ENCODE measurements around the gene L1TD1.
"Not testable (repeated sequence)": the region's sequence is repeated elsewhere in the genome, so short reads cannot be mapped to it uniquely, and the experiment has no call there.

Gene L1TD1

DNA sequence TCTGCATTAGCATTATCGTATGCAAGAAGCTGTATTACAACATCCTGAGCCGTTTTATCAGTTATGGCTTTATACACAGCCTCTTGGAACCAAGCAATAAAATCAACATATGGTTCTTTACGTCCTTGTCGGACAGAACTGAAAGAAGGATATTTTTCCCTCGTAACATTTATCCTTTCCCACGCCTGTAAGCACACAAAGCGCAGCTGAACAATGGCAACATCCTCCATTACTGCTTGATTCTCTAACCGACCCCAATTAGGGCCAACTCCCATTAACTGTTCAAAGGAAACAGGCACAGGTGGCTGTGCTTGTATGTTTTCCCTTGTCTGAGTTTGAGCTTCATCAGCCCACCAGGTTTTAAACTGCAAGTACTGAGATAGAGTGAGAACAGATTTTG, 12.5 kb upstream of the L1TD1 start:
- H3K9me3 ChIP-seq (ENCODE audit: control insufficient read depth, low read length); H3K9ac ChIP-seq (ENCODE audit: low read length); H3K27me3 ChIP-seq (ENCODE audit: control insufficient read depth, insufficient read depth, low read length); H3K4me1 ChIP-seq (ENCODE audit: control insufficient read depth, insufficient read depth, low read length); H3K4me3 ChIP-seq (ENCODE audit: low read length); H3K36me3 ChIP-seq (ENCODE audit: control insufficient read depth, insufficient read depth, low read length): not testable (repeated sequence)

DNA sequence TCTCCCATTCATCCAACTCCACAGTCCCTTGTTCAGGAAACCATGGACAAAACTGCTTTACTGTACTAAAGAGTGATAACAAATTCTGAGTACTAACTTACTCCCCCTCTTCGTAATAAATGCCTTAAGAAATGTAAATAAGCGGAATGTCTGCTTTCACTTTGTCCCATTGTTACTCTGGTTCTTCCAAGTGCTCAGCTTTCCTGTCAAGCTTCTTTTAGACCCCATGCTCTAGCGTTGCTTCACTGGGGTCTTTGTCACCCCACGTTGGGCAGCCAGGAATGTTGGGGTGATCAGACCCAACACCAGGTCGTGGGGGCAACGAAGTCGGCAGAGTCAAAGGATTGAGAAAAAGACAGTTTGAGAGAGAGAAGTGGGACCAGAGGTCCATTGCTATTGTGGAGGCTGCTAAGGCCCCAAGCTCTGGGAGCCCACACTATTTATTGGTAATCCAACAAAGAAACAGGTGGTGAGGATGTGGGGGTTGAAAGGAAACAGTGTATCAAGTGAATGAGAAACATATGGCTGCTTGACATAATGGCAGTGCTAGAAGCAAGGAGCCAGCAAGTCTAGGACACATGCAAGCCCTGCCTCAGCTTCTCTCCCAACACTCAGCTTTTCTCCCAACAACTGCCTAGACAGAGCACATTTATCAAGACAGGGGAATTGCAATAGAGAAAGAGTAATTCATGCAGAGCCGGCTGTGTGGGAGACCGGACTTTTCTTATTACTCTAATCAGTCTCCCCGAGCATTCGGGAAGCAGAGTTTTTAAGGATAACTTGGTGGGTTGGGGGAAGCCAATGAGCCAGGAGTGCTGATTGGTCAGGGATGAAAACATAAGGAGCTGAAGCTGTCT, 11.3 kb upstream of the L1TD1 start:
- not testable (repeated sequence) for H3K9me3 ChIP-seq (ENCODE audit: control insufficient read depth, low read length); H3K36me3 ChIP-seq (ENCODE audit: control insufficient read depth, insufficient read depth, low read length); H3K9ac ChIP-seq (ENCODE audit: low read length); H3K4me1 ChIP-seq (ENCODE audit: control insufficient read depth, insufficient read depth, low read length); H3K27me3 ChIP-seq (ENCODE audit: control insufficient read depth, insufficient read depth, low read length); H3K4me3 ChIP-seq (ENCODE audit: low read length)

DNA sequence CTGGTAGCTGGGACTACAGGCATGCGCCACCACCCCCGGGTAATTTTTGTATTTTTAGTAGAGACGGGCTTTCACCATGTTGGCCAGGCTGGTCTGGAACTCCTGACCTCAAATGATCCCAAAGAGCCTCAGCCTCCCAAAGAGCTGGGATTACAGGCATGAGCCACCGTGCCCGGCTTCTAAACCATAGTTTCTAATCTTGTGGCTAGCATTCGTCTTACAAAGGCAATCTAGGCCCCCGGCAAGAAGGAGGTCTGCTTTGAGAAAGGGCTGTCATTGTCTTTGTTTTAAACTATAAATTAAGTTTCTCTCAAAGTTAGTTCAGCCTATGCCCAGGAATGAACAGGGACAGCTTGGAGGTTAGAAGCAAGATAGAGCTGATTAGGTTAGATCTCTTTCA, 10.3 kb upstream of the L1TD1 start:
- no peak overlapping the region for H3K4me3 ChIP-seq (ENCODE audit: low read length)
- H3K36me3 ChIP-seq (ENCODE audit: control insufficient read depth, insufficient read depth, low read length): no peaks in the 10 kb centered on the region
- H3K4me1 ChIP-seq (ENCODE audit: control insufficient read depth, insufficient read depth, low read length): peaks cover 7% of the 10 kb centered on the region

DNA sequence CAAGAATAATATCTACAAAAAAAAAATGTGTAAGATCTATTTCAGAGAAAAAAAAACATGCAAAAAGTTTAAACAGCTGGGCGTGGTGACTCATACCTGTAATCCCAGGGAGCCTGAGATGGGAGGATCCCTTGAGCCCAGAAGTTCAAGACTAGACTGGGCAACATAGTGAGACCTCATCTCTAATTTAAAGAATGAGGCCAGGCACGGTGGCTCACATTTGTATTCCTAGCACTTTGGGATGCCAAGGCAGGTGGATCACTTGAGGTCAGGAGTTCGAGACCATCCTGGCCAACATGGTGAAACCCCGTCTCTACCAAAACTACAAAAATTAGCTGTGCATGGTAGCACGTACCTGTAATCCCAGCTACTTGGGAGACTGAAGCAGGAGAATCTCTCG, 9.4 kb upstream of the L1TD1 start:
- H3K9me3 ChIP-seq (ENCODE audit: control insufficient read depth, low read length); H3K27me3 ChIP-seq (ENCODE audit: control insufficient read depth, insufficient read depth, low read length); H3K4me3 ChIP-seq (ENCODE audit: low read length); H3K9ac ChIP-seq (ENCODE audit: low read length); H3K36me3 ChIP-seq (ENCODE audit: control insufficient read depth, insufficient read depth, low read length); H3K4me1 ChIP-seq (ENCODE audit: control insufficient read depth, insufficient read depth, low read length): not testable (repeated sequence)

More for the DNA sequence above, 10.3 kb upstream of the L1TD1 start:
- no peak overlapping the region for H3K9ac ChIP-seq (ENCODE audit: low read length)
- H3K27me3 ChIP-seq (ENCODE audit: control insufficient read depth, insufficient read depth, low read length): no peaks in the 10 kb centered on the region
- H3K9me3 ChIP-seq (ENCODE audit: control insufficient read depth, low read length): no peaks in the 10 kb centered on the region

DNA sequence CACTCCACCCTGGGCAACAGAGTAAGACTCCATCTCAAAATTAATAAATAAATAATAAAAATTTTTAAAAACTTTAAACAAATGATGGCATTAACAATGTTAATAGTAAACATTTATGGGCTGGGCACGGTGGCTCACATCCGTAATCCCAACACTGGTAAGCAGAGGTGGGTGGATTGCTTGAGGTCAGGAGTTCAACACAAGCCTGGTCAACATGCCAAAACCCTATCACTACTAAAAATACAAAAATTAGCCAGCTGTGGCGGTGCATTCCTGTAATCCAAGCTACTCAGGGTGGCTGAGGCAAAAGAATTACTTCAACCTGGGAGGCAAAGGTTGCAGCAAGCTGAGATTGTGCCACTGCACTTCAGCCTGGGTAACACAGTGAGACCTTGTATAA, 9.0 kb upstream of the L1TD1 start:
- no peaks in the 10 kb centered on the region for H3K9me3 ChIP-seq (ENCODE audit: control insufficient read depth, low read length)
- H3K9ac ChIP-seq (ENCODE audit: low read length): no peak overlapping the region
- no peaks in the 10 kb centered on the region for H3K27me3 ChIP-seq (ENCODE audit: control insufficient read depth, insufficient read depth, low read length)
- no peak overlapping the region for H3K4me3 ChIP-seq (ENCODE audit: low read length)
- no peaks in the 10 kb centered on the region for H3K36me3 ChIP-seq (ENCODE audit: control insufficient read depth, insufficient read depth, low read length)
- no peaks in the 10 kb centered on the region for H3K4me1 ChIP-seq (ENCODE audit: control insufficient read depth, insufficient read depth, low read length)

DNA sequence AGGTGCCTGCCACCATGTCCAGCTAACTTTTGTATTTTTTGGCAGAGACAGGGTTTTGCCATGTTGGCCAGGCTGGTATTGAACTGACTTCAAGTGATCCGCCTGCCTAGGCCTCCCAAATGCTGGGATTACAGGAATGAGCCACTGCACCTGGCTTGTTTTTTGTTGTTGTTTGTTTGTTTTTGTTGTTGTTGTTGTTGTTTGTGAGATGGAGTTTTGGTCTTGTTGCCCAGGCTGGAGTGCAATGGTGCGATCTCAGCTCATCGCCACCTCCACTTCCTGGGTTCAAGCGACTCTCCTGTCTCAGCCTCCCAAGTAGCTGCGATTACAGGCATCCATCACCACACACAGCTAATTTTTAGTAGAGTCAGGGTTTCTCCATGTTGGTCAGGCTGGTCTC, 7.1 kb upstream of the L1TD1 start:
- Histone ChIP-seq H3K4me1 (ENCODE audit: control insufficient read depth, insufficient read depth, low read length) (no peaks in the 10 kb centered on the region), H3K4me3 (ENCODE audit: low read length) (no peak overlapping the region), H3K27me3 (ENCODE audit: control insufficient read depth, insufficient read depth, low read length) (no peaks in the 10 kb centered on the region), H3K9me3 (ENCODE audit: control insufficient read depth, low read length) (no peaks in the 10 kb centered on the region), H3K36me3 (ENCODE audit: control insufficient read depth, insufficient read depth, low read length) (no peaks in the 10 kb centered on the region), H3K9ac (ENCODE audit: low read length) (no peak overlapping the region)

DNA sequence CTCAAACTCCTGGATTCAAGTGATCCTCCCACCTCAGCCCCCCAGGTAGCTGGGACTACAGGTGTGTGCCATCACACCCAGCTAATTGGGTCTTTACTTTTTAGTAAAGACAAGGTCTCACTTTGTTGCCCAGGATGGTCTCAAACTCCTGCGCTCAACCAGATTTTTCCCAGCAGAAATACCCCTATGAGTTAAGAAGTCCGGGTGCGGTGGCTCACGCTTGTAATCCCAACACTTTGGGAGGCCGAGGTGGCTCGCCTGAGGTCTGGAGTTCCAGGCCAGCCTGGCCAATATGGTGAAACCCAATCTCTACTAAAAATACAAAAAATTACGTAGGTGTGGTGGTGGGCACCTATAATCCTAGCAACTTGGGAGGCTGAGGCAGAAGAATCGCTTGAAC, 6.5 kb upstream of the L1TD1 start:
- H3K9me3 ChIP-seq (ENCODE audit: control insufficient read depth, low read length): no peaks in the 10 kb centered on the region
- no peaks in the 10 kb centered on the region for H3K27me3 ChIP-seq (ENCODE audit: control insufficient read depth, insufficient read depth, low read length)
- no peaks in the 10 kb centered on the region for H3K4me1 ChIP-seq (ENCODE audit: control insufficient read depth, insufficient read depth, low read length)
- no peaks in the 10 kb centered on the region for H3K36me3 ChIP-seq (ENCODE audit: control insufficient read depth, insufficient read depth, low read length)
- H3K9ac ChIP-seq (ENCODE audit: low read length): no peak overlapping the region
- no peak overlapping the region for H3K4me3 ChIP-seq (ENCODE audit: low read length)

DNA sequence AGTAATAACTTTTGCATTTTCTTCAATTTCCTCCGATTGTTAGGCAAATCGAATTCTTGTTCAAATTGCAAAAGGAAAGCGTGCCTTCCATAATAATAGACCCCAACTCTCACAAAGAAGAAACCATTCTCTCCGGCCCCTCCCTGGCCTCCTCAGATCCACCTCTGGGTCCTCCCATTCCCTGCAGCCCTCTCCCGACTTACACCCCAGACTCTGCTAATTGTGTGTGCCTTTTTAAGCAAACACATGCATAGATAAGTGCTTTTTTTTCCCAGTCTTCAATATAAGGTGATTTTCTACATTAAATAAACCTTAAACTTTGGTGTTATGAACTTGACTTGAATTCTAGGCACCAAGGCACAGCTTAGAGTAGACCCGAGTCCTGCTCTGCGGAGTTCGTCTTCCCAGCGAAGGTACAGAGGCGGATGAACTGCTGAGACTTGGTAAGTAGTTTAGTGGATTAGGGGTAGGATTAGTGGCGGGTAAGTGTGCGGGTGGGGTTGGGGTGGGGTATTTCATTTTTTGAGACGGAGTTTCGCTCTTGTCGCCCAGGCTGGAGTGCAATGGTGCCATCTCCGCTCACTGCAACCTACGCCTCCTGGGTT, 1.5 kb downstream of the L1TD1 start:
- H3K9ac ChIP-seq (ENCODE audit: low read length): no peak overlapping the region

DNA sequence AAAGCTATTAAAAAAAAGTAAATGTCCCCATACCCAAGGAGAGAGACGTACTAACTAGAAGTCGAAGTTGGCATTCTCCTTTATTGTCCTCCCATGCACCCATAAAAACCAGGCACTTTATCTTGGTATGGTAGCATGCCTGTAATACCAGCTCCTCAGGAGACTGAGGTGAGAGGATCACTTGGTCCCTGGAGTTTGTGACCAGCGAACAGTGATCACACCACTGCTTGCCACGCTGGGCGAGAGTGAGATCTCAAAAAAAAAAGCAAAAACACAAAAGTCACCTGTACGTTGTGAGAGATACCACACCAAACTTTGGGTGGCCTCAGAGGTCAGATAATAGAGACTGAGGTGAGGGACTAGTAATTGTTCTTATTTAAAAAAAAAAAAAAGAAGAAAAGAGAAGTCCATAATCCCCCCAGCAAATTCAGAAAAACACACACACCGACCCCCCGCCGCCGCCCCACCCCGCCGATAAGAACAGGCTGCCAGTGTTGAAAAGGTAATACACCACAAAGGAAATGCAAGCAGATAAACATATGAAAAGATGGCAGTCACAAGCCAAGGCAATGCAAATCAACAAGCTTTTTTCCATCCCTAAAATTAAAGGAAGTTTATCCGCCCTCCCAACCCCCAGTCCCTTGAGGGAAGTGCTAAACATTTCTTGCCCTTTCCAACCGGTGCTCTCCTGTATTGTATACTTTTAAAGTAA, 3.6 kb downstream of the L1TD1 start:
- Histone ChIP-seq H3K4me1 (ENCODE audit: control insufficient read depth, insufficient read depth, low read length) (no peaks in the 10 kb centered on the region), H3K27me3 (ENCODE audit: control insufficient read depth, insufficient read depth, low read length) (peaks cover 15% of the 10 kb centered on the region), H3K9ac (ENCODE audit: low read length) (no peak overlapping the region), H3K36me3 (ENCODE audit: control insufficient read depth, insufficient read depth, low read length) (no peaks in the 10 kb centered on the region), H3K9me3 (ENCODE audit: control insufficient read depth, low read length) (no peaks in the 10 kb centered on the region), H3K4me3 (ENCODE audit: low read length) (no peak overlapping the region)

More for the DNA sequence above, 1.5 kb downstream of the L1TD1 start:
- Histone ChIP-seq H3K27me3 (ENCODE audit: control insufficient read depth, insufficient read depth, low read length) (peaks cover 15% of the 10 kb centered on the region), H3K4me1 (ENCODE audit: control insufficient read depth, insufficient read depth, low read length) (no peaks in the 10 kb centered on the region), H3K36me3 (ENCODE audit: control insufficient read depth, insufficient read depth, low read length) (no peaks in the 10 kb centered on the region), H3K4me3 (ENCODE audit: low read length) (no peak overlapping the region), H3K9me3 (ENCODE audit: control insufficient read depth, low read length) (no peaks in the 10 kb centered on the region)

DNA sequence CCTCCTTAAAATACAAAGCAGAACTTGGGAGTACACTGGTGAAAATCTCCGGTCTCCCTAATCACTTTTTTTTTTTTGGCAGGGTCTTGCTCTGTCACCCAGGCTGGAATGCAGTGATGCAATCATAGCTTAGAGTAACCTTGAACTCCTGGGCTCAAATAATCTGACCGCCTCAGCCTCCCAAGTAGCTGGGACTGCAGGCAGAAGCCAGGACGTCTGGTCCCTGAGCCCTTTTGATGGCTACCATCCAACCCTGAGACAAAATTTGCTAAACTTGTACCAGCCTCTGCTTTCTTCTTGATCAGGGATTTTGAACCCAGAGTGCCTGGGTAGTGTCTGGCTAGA, 4.1 kb downstream of the L1TD1 start:
- H3K9me3 ChIP-seq (ENCODE audit: control insufficient read depth, low read length): no peaks in the 10 kb centered on the region
- no peak overlapping the region for H3K9ac ChIP-seq (ENCODE audit: low read length)
- no peaks in the 10 kb centered on the region for H3K4me1 ChIP-seq (ENCODE audit: control insufficient read depth, insufficient read depth, low read length)
- no peaks in the 10 kb centered on the region for H3K36me3 ChIP-seq (ENCODE audit: control insufficient read depth, insufficient read depth, low read length)
- peaks cover 15% of the 10 kb centered on the region for H3K27me3 ChIP-seq (ENCODE audit: control insufficient read depth, insufficient read depth, low read length)
- H3K4me3 ChIP-seq (ENCODE audit: low read length): no peak overlapping the region

DNA sequence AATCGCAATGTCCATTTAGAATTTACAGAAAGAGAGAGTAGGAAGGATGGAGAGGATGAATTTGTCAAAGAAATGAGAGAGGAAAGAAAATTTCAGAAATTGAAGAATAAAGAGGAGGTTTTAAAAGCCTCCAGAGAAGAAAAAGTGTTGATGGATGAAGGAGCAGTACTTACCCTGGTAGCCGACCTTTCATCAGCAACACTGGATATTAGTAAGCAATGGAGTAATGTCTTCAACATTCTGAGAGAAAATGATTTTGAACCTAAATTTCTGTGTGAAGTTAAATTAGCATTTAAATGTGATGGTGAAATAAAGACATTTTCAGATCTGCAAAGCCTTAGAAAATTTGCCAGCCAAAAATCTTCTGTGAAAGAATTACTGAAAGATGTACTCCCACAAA, 12.5 kb downstream of the L1TD1 start:
- H3K4me3 ChIP-seq (ENCODE audit: low read length): no peak overlapping the region
- no peak overlapping the region for H3K9ac ChIP-seq (ENCODE audit: low read length)
- H3K27me3 ChIP-seq (ENCODE audit: control insufficient read depth, insufficient read depth, low read length): no peaks in the 10 kb centered on the region
- no peaks in the 10 kb centered on the region for H3K9me3 ChIP-seq (ENCODE audit: control insufficient read depth, low read length)
- H3K36me3 ChIP-seq (ENCODE audit: control insufficient read depth, insufficient read depth, low read length): no peaks in the 10 kb centered on the region
- no peaks in the 10 kb centered on the region for H3K4me1 ChIP-seq (ENCODE audit: control insufficient read depth, insufficient read depth, low read length)

DNA sequence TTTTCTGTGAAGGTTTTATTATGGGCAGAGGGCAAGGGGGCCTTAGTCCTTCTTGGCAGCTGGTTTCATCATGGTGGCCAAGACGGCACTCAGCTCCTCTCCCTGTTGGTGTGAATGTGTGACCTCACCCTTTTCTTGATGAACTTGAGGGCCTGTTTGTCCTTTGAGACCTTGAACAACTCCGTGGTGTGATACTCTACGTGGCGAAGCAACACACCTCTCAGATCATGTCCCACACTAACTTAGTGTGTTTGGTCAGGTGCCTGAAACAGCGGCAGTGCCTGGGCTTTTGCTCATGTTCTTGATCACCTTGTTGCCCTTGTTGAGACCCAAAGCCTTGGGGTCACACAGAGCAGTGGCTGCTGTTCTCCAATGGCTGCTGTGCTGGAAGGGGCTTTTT, 13.4 kb downstream of the L1TD1 start:
- no peak overlapping the region for H3K9ac ChIP-seq (ENCODE audit: low read length)
- no peaks in the 10 kb centered on the region for H3K36me3 ChIP-seq (ENCODE audit: control insufficient read depth, insufficient read depth, low read length)
- no peaks in the 10 kb centered on the region for H3K4me1 ChIP-seq (ENCODE audit: control insufficient read depth, insufficient read depth, low read length)
- no peaks in the 10 kb centered on the region for H3K27me3 ChIP-seq (ENCODE audit: control insufficient read depth, insufficient read depth, low read length)
- no peak overlapping the region for H3K4me3 ChIP-seq (ENCODE audit: low read length)
- no peaks in the 10 kb centered on the region for H3K9me3 ChIP-seq (ENCODE audit: control insufficient read depth, low read length)
